HG02571 (cell line): ENCODE data around the gene GON4L.
"Not testable (repeated sequence)": the region's sequence is repeated elsewhere in the genome, so short reads cannot be mapped to it uniquely, and the experiment has no call there.

Experiments used
- ATAC-seq: cut with Tn5 transposase; IDR thresholded peaks from one replicate; pipeline ENCODE4 v1.9.1; 2021; ENCODE audit warnings: mild to moderate bottlenecking, moderate library complexity; ENCODE audit not compliant: unreplicated experiment

GON4L gene

DNA sequence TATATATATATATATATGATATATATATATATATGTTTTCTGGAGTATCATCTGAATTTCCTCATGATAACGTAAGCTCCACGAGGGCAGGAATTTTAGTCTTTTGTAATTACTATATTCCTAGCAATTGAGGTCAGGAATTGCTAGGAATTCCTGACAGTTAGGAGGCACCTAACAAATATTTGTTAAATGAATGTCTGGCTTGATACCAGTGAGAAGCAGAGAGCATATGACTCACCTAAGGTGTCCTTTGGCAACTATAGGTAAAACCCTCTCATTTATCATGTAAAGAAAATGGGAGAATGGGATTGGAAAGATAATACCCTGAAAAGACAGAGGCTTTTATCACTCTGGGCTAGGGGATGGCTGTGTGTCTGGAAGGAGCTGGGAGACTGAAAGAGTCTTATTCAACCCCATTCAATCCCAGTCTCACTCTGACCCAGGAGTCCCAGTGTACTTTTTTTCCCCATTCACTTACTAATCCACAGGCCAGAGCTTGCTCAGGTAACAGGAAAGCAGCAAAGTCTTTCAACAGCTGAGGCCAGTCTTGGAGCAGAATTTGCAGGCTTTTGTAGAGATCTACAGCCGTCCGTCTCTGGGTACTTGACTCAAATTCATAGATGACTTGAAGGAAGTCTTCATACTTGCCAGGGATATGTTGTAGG is 96.9 kb downstream of the GON4L start:
- no peak for ATAC-seq

DNA sequence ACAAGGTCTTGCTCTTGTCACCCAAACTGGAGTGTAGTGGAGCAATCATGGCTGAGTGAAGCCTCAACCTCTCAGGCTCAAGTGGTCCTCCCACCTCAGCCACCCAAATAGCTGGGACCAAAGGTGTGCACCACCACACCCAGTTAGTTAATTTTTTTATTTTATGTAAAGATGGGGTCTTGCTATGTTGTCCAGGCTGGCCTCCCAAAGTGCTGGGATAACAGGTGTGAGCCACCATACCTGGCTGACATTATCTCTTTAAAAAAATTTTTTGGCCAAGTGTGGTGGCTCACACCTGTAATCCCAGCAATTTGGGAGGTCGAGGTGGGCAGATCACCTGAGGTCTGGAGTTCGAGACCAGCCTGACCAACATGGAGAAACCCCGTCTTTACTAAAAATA is 98.0 kb downstream of the GON4L start:
- ATAC-seq: not testable (repeated sequence)

DNA sequence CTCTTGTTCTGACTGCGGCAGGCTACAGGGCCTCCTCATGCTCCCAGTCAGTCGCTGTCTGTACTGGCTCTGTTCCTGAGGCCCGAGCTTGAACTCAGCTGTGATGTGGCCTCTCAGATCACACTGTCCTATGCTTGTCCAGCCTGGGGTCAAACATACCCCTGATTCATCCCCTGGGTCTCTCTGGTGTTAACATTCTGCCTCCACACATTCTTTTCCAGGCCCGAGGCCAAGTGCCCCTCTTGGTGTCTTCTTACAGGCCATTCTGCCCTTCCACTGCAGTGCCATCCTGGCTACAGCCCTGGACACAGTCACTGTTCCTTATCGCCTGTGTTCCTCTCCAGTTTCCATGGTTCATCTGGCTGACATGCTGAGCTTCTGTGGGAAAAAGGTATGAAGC is 108.9 kb downstream of the GON4L start:
- not testable (repeated sequence) for ATAC-seq

DNA sequence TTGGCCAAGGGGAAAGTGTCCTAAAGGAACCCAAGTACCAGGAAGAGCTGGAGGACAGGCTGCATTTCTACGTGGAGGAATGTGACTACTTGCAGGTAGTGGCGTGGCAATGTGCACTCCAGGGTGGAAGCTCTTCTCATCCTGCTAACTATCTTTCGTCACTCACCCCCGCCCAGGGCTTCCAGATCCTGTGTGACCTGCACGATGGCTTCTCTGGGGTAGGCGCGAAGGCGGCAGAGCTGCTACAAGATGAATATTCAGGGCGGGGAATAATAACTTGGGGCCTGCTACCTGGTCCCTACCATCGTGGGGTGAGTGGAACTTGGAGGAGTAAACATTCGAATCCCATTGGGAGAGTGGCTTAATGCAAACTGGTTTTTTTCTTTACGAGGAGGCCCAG is 109.4 kb downstream of the GON4L start:
- not testable (repeated sequence) for ATAC-seq

DNA sequence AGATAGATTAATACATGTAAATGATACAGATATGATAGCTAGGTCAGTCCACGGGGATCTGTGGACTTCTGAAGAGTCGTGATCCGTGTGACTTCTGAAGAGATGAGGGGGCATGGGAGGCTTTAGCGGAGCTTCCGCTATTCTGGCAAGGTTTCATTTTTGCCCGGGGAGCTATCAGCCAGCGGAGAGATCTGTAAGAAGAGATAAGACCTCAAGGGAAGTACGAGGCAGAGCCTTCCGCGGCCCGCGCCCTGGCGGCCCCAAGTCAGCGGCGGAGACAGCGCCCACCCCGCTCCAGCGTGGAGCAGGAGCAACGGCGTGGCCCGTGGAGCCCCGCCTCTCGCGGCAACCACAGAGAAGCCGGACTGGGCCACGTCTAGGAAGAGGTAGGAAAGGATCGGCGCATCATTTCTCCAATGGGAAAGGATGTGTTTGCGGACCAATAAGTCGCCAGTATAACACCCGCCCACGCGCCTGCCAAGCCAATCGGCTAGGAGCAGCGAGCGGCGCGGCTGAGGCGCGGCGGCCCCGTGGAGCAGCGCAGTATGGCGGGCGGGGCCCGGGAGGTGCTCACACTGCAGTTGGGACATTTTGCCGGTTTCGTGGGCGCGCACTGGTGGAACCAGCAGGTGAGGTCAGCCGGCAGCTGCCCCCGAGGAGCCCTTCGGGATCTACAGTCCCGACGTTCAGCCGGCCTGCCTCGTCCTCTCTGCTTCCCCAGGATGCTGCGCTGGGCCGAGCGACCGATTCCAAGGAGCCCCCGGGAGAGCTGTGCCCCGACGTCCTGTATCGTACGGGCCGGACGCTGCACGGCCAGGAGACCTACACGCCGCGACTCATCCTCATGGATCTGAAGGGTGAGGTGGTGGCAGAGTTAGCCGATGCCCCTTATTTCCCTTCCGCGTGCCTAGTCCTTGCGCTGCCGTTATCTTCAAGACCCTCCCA is 111.5 kb downstream of the GON4L start:
- peak; percentile 86 for ATAC-seq

DNA sequence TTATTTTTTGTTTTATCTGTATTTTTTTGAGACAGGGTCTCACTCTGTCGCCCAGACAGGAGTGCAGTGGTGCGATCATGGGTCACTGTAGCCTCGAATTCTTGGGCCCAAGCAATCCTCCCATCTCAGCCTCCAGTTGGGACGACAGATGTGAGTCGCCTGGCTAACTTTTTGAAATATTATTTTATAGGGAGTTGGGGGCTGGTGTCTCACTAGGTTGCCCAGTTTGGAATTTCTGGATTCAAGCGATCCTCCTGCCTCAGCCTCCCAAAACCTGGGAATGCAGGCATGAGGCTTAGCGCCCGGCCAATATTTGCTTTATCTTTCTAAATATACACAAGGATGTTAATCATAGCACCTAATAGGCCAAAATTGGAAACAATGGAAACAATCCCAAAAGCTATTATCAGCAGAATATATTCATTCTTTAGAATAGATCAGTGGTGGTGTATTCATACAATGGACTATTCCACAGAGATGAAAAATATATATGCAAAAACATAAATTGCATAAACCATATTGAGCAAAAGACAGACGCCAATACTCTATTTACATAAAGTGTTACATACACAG is 112.2 kb downstream of the GON4L start:
- no peak for ATAC-seq

DNA sequence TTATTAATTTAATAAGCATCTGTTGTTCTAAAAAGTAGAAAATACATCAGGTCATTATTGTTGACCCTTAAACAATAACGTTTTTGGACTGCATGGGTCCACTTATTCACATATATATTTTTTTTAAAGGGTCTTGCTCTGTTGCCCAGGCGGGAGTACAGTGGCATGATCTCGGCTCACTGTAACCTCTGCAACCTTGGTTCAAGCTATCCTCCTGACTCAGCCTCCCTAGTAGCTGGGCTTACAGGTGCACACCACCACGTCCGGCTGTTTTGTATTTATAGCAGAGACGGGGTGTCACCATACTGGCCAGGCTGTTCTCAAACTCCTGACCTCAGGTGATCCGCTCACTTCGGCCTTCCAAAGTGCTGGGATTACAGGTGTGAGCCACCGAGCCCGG is 115.1 kb downstream of the GON4L start:
- no peak for ATAC-seq

DNA sequence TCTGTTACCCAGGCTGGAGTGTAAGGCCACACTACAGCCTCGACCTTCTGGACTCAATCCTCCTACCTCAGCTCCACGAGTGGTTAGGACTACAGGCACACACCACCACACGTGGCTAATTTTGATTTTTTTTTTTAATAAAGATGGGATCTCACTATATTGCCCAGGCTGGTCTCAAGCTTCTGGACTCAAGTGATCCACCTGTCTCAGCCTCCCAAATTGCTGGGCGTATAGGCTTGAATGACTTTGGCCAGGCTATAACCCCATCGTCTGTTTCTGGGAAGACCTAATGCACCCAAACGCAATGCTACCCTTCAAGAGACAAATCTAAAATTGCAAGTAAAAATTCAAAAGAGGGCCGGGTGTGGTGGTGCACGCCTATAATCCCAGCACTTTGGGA is 116.0 kb downstream of the GON4L start:
- ATAC-seq: no peak

DNA sequence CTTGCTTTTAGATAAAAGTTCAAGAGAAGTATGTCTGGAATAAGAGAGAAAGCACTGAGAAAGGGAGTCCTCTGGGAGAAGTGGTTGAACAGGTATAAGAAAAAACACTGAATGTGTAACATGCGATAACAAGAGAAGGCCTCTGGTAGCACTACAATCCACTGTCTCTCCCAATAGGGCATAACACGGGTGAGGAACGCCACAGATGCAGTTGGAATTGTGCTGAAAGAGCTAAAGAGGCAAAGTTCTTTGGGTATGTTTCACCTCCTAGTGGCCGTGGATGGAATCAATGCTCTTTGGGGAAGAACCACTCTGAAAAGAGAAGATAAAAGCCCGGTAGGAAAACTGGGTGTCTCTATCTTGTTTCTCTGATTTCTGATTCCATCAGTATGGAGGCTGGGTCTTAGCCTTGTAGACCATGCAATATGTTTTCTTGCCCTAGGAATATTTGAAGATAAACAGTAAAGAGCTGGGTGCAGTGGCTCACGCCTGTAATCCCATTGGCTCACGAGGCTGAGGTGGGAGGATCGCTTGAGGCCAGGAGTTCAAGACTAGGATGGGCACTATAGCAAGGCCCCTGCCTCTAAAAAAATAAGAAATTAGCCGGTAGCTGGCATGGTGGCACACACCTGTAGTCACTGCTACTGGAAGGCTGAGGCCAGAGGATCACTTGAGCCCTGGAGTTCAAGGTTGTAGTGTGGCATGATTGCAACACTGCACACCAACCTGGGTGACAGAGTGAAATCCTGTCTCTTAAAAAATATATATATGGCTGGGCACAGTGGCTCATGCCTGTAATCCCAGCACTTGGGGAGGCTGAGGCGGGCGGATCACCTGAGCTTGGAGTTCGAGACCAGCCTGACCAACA is 127.7 kb downstream of the GON4L start:
- no peak for ATAC-seq

DNA sequence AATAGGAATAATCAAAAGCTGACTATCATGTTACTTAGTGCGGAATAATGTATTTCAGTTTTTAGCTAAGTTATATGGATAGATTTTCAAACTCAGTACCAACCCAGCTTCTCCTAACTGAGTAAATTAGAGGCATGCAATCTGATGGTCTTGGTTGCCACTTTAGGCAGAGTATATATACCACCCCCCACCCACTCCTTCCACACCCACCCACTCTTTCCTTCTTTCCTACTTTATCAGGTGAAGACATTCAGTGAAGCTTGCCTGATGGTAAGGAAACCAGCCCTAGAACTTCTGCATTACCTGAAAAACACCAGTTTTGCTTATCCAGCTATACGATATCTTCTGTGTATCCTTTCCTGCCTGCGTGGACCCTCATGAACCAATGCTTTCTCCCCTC is 131.9 kb downstream of the GON4L start:
- no peak for ATAC-seq

DNA sequence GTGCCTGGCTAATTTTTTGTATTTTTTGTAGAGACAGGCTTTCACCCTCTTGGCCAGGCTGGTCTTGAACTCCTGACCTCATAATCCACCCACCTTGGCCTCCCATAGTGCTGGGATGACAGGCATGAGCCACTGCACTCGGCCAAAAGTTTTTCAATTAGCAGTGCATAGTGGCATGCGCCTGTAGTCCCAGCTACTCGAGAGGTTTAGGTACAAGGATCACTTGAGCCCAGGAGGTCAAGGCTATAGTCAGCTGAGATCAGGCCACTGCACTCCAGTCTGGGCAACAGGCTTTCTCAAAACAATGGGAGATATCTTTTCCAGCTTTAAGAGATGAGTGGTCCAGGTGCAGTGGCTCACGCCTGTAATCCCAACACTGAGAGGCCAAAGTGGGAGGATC is 137.3 kb downstream of the GON4L start:
- ATAC-seq: no peak

DNA sequence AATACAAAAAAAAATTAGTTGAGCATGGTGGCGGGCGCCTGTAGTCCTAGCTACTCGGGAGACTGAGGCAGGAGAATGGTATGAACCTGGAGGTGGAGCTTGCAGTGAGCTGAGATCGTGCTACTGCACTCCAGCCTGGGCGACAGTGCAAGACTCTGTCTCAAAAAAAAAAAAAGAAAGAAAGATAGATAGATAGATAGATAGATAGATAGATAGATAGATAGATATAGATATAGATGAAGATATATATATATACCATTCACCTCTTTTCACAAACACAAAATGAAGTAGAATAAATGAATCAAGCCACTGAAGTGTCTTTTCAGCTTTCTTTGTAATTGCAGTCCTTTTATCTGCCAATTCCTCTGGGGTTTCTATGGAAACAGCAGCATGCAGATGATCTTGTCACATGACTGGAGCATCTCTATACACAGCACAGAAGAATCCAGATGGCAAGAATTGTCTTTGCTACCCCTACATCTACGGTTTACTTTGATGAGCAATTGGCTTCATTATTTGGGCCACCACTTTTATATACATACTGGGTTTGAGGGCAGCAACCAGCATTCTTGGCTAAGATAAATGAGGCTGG is 138.4 kb downstream of the GON4L start:
- ATAC-seq: not testable (repeated sequence)

DNA sequence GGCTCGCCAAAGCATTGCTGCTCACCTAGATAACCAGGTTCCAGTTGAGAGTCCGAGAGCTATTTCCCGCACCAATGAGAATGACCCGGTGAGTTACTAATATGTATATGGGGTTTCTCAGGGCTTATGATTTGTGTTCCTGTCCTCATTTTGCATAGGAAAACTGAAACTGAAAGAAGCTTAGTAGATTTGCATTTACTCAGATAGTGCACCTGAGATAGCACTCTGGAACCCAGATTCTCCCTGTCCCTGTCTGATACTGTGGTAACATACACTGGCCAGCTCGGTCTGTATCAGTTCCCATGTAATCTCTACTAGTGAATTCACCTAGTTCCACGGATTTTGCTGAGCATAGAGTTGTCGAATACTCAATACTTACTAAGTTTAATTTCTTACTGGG is 140.0 kb downstream of the GON4L start:
- ATAC-seq: no peak

DNA sequence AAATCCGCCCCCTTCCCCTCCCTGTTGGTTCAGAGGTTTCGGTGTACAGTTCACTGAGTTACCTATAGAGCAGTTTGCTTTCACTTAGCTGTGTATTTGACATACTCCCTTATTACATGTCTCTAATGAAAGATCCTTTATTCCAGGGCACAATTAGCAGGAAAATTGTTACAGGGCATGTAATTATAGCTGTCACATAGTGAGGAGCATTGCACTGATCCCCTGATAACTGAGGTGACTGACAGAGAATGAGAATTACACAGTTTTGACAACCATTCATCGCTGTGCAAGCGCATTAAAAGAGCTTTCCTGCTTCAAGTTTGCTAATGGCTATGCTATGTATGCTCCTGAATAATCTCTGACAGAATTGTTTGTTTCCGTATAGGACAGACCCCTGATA is 141.2 kb downstream of the GON4L start:
- no peak for ATAC-seq

DNA sequence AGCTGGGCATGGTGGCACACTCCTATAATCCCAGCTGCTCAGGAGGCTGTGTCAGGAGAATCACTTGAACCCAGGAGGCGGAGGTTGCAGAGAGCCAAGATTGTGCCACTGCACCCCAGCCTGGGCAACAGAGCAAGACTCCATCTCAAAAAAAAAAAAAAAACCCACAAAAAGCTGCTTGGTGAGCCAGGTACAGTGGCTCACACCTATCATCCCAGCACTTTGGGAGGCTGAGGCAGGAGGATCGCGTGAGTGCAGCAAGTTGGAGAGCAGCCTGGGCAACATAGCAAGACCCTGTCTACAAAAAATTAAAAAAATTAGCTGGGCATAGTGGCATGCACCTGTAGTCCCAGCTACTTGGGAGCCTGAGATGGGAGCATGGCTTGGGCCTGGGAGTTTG is 142.0 kb downstream of the GON4L start:
- ATAC-seq: not testable (repeated sequence)

DNA sequence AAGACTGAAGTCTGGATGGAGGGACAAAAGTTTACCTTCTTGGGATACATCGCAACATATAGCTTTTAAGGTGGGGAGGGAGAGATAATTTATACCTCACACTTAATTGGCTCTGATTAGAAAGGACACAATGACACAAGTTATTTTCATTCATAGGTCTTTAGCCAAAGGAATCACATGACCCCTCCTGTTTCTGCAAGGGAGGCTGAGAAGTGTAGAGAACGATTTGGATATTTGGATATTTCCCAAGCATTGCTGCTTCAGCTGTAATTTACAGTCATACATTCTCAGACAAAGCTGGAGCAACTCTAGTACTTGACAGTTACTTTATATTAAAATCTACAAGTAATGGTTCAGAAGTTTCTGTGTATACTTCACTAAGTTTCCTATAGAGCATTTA is 143.9 kb downstream of the GON4L start:
- no peak for ATAC-seq

DNA sequence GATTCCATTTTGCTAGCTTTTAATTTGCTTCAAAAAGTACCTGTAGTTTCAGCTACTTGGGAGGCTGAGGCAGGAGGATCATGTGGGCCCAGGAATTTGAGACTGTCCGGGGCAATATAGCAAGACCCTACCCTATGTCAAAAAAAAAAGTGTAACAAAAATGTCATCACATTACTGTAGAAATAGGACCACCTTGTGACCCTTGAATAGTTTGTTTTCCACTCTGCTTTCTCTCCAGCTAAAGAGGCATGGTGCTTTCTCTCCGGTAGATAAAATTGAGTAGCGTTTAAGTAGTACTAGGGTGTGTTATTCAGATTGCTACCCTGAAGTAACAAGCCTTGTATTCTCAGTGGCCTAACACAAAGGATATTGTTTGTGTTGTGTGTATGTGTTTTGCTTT is 144.4 kb downstream of the GON4L start:
- not testable (repeated sequence) for ATAC-seq

DNA sequence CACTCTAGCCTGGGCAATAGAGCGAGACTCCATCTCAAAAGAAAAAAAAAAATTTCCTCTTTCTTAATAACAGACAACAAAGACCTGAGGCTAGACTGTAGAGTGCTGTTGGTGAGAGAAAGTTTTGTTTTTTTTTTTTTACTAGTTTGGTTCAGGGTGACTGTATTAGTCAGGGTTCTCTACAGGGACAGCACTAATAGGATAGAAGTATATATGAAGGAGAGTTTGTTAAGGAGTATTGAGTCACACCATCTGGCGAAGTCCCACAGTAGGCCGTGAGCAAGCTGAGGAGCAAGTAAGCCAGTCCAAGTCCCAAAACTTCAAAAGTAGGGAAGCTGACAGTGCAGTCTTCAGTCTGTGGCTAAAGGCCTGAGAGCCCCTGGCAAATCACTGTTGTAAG is 145.6 kb downstream of the GON4L start:
- not testable (repeated sequence) for ATAC-seq

DNA sequence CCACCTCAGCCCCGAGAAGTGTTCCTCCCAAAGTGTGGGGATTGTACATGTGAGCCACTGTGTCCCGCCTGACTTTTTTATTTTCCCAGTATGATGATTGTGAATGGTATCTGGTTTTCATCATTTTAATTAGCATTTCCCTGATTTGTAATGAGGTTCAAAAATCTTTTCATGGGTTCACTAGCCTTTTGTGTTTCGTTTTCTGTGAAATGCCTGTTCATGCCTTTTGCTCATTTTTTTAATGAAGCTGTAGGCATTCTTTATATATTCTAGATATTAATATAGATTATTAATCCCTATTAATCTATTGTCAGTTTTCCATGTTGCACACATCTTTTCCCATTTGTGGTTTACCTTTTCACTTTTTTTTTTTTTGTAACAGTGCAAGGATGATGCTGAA is 147.6 kb downstream of the GON4L start:
- ATAC-seq: no peak

DNA sequence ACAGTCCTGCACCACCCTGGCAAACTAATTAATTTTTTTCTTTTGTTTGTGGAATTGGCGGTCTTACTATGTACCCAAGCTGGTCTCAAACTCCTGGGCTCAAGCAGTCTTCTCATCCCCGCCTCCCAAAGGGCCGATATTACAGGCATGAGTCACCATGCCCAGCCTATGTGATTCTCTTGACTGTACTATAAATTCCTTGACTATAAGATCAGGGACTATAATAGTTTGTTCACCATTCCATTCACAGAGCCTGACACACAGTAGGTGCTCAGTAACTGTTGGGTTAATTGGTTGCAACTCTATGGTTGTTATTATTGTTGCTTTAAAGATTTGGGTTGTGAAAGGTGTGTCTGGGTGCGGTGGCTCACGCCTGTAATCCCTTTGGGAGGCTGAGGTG is 150.9 kb downstream of the GON4L start:
- ATAC-seq: no peak

DNA sequence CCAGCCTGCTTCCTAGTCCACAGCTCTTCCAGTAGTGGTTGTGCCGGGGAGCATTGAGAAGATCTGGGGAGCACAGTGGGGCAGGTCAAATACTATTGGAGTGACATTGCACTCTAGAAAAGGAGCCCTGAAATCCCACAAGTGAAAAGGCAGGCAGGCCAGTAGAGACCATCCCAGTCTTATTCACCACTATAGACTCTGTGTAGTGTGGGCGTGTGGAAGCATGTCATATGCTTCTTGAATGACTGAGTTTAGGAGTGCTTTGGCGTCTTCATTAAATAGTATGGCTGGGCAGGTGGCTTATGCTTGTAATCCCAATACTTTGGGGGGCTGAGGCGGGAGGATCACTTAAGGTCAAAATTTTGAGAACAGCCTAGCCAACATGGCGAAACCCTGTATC is 152.6 kb downstream of the GON4L start:
- not testable (repeated sequence) for ATAC-seq
